ENCODE data around the gene ADRA2C. TPM values are rescaled to one million over a fixed set of nuclear protein-coding genes. Genes with fewer than 3 reads are reported as not detected.

ADRA2C gene
- total and polyA plus RNA-seq, 2 of the 13 experiments (the other 11 are each of a cell fraction or from before 2014, with no cell fraction given): 15.4 to 69.7 TPM

DNA sequence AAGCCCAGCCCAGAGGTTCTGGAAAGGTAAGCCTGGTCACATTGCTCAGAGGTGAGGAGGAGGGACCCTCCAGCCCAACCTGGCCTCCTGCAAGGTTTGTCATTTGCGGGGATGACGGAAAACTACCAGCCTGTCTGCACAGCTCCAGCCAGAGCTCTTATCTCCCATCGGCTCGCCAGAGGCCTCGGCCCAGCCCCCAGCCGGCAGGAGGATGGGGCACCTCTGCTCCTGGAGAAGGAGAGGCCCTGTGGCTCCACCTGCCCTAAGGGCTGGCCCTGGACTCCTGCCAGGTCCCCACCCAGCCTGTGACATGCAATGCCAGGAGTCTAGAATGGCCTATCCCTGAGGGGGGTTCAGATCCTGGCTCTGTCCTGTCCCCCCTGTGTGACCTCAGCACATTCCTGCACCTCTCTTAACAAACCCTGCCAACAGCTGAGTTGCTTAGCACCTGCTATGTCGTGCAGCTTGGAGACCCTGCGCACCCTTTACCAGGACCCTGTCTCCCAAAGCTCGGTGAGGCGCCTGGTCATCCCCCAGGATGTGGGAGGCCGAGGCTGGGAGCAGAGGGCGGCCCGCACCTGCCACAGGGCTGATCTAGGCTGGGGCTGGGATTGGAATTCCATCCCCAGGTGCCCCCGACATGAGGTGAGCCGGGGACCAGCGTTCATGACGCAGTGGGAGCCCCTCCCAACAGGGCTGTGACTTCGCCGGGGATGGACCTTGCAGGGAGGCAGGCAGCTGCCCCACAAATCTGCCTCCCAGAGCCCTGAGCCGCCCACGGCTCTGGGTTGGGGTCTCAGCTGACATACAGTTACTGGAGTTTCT, 14.4 kb downstream of the ADRA2C start (continued):
- TF ChIP-seq, protein P1, sequence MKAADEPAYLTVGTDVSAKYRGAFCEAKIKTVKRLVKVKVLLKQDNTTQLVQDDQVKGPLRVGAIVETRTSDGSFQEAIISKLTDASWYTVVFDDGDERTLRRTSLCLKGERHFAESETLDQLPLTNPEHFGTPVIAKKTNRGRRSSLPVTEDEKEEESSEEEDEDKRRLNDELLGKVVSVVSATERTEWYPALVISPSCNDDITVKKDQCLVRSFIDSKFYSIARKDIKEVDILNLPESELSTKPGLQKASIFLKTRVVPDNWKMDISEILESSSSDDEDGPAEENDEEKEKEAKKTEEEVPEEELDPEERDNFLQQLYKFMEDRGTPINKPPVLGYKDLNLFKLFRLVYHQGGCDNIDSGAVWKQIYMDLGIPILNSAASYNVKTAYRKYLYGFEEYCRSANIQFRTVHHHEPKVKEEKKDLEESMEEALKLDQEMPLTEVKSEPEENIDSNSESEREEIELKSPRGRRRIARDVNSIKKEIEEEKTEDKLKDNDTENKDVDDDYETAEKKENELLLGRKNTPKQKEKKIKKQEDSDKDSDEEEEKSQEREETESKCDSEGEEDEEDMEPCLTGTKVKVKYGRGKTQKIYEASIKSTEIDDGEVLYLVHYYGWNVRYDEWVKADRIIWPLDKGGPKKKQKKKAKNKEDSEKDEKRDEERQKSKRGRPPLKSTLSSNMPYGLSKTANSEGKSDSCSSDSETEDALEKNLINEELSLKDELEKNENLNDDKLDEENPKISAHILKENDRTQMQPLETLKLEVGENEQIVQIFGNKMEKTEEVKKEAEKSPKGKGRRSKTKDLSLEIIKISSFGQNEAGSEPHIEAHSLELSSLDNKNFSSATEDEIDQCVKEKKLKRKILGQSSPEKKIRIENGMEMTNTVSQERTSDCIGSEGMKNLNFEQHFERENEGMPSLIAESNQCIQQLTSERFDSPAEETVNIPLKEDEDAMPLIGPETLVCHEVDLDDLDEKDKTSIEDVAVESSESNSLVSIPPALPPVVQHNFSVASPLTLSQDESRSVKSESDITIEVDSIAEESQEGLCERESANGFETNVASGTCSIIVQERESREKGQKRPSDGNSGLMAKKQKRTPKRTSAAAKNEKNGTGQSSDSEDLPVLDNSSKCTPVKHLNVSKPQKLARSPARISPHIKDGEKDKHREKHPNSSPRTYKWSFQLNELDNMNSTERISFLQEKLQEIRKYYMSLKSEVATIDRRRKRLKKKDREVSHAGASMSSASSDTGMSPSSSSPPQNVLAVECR (CRISPR knock-in tag; IDR thresholded peaks at IDR 0.05; ENCODE audit: borderline replicate concordance): peak; percentile 50; the same call in 1 of the 2 replicates
- TF ChIP-seq BORCS8-MEF2B (CRISPR knock-in tag; IDR thresholded peaks at IDR 0.05) (peak; percentile 76), ZNF788 (CRISPR knock-in tag; IDR thresholded peaks at IDR 0.05; ENCODE audit: borderline replicate concordance) (peak; percentile 50; the same call in 1 of the 2 replicates), GFI1 (CRISPR knock-in tag; IDR thresholded peaks at IDR 0.05; ENCODE audit: borderline replicate concordance) (peak; percentile 66; the same call in 1 of the 2 replicates), ZNF556 (CRISPR knock-in tag; IDR thresholded peaks at IDR 0.05; ENCODE audit: borderline replicate concordance) (peak; percentile 59; the same call in 1 of the 2 replicates), ZNF317 (CRISPR knock-in tag; IDR thresholded peaks at IDR 0.05) (0 out of 2 replicates have a peak, but pooled peaks have one; percentile 32), HOXA3 (CRISPR knock-in tag; IDR thresholded peaks at IDR 0.05) (peak; percentile 19; the same call in 1 of the 2 replicates), REL (CRISPR knock-in tag; conservative IDR thresholded peaks at IDR 0.05) (no peak)
- TF ChIP-seq, protein P2, sequence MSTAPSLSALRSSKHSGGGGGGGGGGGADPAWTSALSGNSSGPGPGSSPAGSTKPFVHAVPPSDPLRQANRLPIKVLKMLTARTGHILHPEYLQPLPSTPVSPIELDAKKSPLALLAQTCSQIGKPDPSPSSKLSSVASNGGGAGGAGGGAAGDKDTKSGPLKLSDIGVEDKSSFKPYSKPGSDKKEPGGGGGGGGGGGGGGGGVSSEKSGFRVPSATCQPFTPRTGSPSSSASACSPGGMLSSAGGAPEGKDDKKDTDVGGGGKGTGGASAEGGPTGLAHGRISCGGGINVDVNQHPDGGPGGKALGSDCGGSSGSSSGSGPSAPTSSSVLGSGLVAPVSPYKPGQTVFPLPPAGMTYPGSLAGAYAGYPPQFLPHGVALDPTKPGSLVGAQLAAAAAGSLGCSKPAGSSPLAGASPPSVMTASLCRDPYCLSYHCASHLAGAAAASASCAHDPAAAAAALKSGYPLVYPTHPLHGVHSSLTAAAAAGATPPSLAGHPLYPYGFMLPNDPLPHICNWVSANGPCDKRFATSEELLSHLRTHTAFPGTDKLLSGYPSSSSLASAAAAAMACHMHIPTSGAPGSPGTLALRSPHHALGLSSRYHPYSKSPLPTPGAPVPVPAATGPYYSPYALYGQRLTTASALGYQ (CRISPR knock-in tag; IDR thresholded peaks at IDR 0.05): no peak
- TF ChIP-seq, protein P3, sequence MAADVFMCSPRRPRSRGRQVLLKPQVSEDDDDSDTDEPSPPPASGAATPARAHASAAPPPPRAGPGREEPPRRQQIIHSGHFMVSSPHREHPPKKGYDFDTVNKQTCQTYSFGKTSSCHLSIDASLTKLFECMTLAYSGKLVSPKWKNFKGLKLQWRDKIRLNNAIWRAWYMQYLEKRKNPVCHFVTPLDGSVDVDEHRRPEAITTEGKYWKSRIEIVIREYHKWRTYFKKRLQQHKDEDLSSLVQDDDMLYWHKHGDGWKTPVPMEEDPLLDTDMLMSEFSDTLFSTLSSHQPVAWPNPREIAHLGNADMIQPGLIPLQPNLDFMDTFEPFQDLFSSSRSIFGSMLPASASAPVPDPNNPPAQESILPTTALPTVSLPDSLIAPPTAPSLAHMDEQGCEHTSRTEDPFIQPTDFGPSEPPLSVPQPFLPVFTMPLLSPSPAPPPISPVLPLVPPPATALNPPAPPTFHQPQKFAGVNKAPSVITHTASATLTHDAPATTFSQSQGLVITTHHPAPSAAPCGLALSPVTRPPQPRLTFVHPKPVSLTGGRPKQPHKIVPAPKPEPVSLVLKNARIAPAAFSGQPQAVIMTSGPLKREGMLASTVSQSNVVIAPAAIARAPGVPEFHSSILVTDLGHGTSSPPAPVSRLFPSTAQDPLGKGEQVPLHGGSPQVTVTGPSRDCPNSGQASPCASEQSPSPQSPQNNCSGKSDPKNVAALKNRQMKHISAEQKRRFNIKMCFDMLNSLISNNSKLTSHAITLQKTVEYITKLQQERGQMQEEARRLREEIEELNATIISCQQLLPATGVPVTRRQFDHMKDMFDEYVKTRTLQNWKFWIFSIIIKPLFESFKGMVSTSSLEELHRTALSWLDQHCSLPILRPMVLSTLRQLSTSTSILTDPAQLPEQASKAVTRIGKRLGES (CRISPR knock-in tag; IDR thresholded peaks at IDR 0.05; ENCODE audit: borderline replicate concordance): no peak
- TF ChIP-seq, protein P4, sequence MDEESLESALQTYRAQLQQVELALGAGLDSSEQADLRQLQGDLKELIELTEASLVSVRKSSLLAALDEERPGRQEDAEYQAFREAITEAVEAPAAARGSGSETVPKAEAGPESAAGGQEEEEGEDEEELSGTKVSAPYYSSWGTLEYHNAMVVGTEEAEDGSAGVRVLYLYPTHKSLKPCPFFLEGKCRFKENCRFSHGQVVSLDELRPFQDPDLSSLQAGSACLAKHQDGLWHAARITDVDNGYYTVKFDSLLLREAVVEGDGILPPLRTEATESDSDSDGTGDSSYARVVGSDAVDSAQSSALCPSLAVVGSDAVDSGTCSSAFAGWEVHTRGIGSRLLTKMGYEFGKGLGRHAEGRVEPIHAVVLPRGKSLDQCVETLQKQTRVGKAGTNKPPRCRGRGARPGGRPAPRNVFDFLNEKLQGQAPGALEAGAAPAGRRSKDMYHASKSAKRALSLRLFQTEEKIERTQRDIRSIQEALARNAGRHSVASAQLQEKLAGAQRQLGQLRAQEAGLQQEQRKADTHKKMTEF (CRISPR knock-in tag; IDR thresholded peaks at IDR 0.05): peak; percentile 48; the same call in 1 of the 2 replicates

Measured in HepG2 (cell line).